GM23338 (cell line): Measurements from ENCODE around the gene WDR1. TPM values are rescaled to one million over a fixed set of nuclear protein-coding genes. Genes with fewer than 3 reads are reported as not detected.

Source experiments
- ATAC-seq: fragments of 200-7000 bp; cut with Tn5 transposase; 3 replicates; pipeline ENCODE4 v1.9.1; 2020
- DNase-seq: peaks from one replicate; pipeline ENCODE4 v3.0.0-alpha.2; 2015; ENCODE audit warnings: low spot score
- H2AFZ ChIP-seq: fragments of 200-600 bp; sonication (generic); 2 replicates; pipeline ENCODE4 v1.8.0; 2016; ENCODE audit warnings: antibody characterized with exemption, mild to moderate bottlenecking, moderate library complexity
- H3F3A ChIP-seq: fragments of 200-600 bp; sonication (generic); replicated peaks from 2 replicates; pipeline ENCODE4 v1.8.0; 2017; ENCODE audit warnings: antibody characterized with exemption, mixed run types, low read depth
- H3K27ac ChIP-seq: fragments of 200-600 bp; sonication (generic); 2 replicates; pipeline ENCODE4 v1.6.1; 2016; ENCODE audit warnings: low read depth
- H3K27me3 ChIP-seq: fragments of 200-600 bp; sonication (generic); 2 replicates; pipeline ENCODE4 v1.8.0; 2016; ENCODE audit warnings: mild to moderate bottlenecking, mixed run types, moderate library complexity; ENCODE audit not compliant: insufficient read depth
- H3K36me3 ChIP-seq: fragments of 200-600 bp; sonication (generic); 2 replicates; pipeline ENCODE4 v1.8.0; 2016; ENCODE audit warnings: mild to moderate bottlenecking; ENCODE audit not compliant: insufficient read depth
- H3K4me1 ChIP-seq: fragments of 200-600 bp; sonication (generic); 2 replicates; pipeline ENCODE4 v1.8.0; 2016; ENCODE audit warnings: mild to moderate bottlenecking, moderate library complexity; ENCODE audit not compliant: insufficient read depth
- H3K4me2 ChIP-seq: fragments of 200-600 bp; sonication (generic); 2 replicates; pipeline ENCODE4 v1.7.1; 2017; ENCODE audit warnings: mixed run types
- H3K4me3 ChIP-seq: fragments of 200-600 bp; sonication (generic); 2 replicates; pipeline ENCODE4 v1.6.1; 2016; ENCODE audit warnings: mixed run types
- H3K79me2 ChIP-seq: fragments of 200-600 bp; sonication (generic); replicated peaks from 2 replicates; pipeline ENCODE4 v1.8.0; 2017; ENCODE audit warnings: mild to moderate bottlenecking; ENCODE audit not compliant: insufficient read depth
- H3K9me2 ChIP-seq: fragments of 200-600 bp; sonication (generic); 2 replicates; pipeline ENCODE4 v1.8.0; 2017; ENCODE audit not compliant: insufficient read depth
- H4K20me1 ChIP-seq: fragments of 200-600 bp; sonication (generic); replicated peaks from 2 replicates; pipeline ENCODE4 v1.8.0; 2017; ENCODE audit warnings: mild to moderate bottlenecking; ENCODE audit not compliant: insufficient read depth
- H3K27ac Mint-ChIP-seq: 2 replicates; pipeline ENCODE4 v1.8.0; 2020; ENCODE audit warnings: inconsistent platforms, mild to moderate bottlenecking, moderate library complexity, mixed read lengths
- H3K27me3 Mint-ChIP-seq: 3 replicates; pipeline ENCODE4 v1.8.0; 2022; ENCODE audit warnings: low read depth, mild to moderate bottlenecking, moderate library complexity, mixed read lengths, inconsistent platforms; ENCODE audit not compliant: insufficient read depth, poor library complexity
- H3K36me3 Mint-ChIP-seq: 3 replicates; pipeline ENCODE4 v1.8.0; 2021; ENCODE audit warnings: low read depth, mild to moderate bottlenecking, inconsistent platforms, moderate library complexity, mixed read lengths
- H3K4me1 Mint-ChIP-seq: 3 replicates; pipeline ENCODE4 v1.8.0; 2020; ENCODE audit warnings: mild to moderate bottlenecking, inconsistent platforms, mixed read lengths
- H3K4me3 Mint-ChIP-seq: 3 replicates; pipeline ENCODE4 v1.8.0; 2021; ENCODE audit warnings: moderate library complexity, mild to moderate bottlenecking, inconsistent platforms, mixed read lengths
- H3K9me3 Mint-ChIP-seq: 3 replicates; pipeline ENCODE4 v1.8.0; 2020; ENCODE audit warnings: moderate library complexity, mild to moderate bottlenecking, inconsistent platforms, mixed read lengths
- EZH2 ChIP-seq: fragments of 200-600 bp; sonication (generic); IDR thresholded peaks from one replicate; pipeline ENCODE4 v1.8.0; 2017; ENCODE audit warnings: antibody characterized with exemption, mild to moderate bottlenecking, low read depth; ENCODE audit not compliant: unreplicated experiment
- EZH2phosphoT487 ChIP-seq: fragments of 200-600 bp; sonication (generic); IDR thresholded peaks from one replicate; pipeline ENCODE4 v1.8.1; 2018; ENCODE audit warnings: antibody characterized with exemption; ENCODE audit not compliant: unreplicated experiment
- JUNB ChIP-seq: IDR thresholded peaks from one replicate; pipeline ENCODE4 v1.6.1; 2016; ENCODE audit warnings: antibody characterized with exemption; ENCODE audit not compliant: unreplicated experiment
- ZNF114 ChIP-seq: fragments of 250-450 bp; sonication (Bioruptor Pico); IDR thresholded peaks from 2 replicates; pipeline ENCODE4 v1.5.0; 2020; ENCODE audit warnings: mild to moderate bottlenecking, moderate library complexity
- ZNF331 ChIP-seq: fragments of 250-450 bp; sonication (Bioruptor Pico); IDR thresholded peaks from 2 replicates; pipeline ENCODE4 v1.5.0; 2020; ENCODE audit warnings: low read depth, mild to moderate bottlenecking, moderate library complexity
- polyA plus RNA-seq: library from polyadenylated mRNA; unstranded; fragments of >200 nt; fragmentation: Nextera tagmentation; extraction: Ambion mirVana; gene quantifications from 2 replicates; pipeline ENCODE4 v1.2.1, GENCODE V29; 2016
- total RNA-seq: library from RNA; depleted of rRNA; stranded (reverse); fragments of >200 nt; shearing (Covaris generic); gene quantifications from 2 replicates; pipeline ENCODE4 v1.2.3, GENCODE V29; 2014
- TF ChIP-seq, protein P1 (sequence below): IDR thresholded peaks from one replicate; pipeline ENCODE4 v1.6.1; 2018; ENCODE audit warnings: antibody characterized with exemption; ENCODE audit not compliant: unreplicated experiment

WDR1 gene
- total and polyA plus RNA-seq, 2 experiments from 2014 or later, result 93.2 to 248 TPM

GRCh38 chr4:10082459-10083272 is 33.9 kb downstream of the WDR1 start (continued):
- TF ChIP-seq EZH2 (no peak), JUNB (no peak), ZNF331 (no peak), ZNF114 (CRISPR knock-in tag) (no peak)
- TF ChIP-seq, protein P1, sequence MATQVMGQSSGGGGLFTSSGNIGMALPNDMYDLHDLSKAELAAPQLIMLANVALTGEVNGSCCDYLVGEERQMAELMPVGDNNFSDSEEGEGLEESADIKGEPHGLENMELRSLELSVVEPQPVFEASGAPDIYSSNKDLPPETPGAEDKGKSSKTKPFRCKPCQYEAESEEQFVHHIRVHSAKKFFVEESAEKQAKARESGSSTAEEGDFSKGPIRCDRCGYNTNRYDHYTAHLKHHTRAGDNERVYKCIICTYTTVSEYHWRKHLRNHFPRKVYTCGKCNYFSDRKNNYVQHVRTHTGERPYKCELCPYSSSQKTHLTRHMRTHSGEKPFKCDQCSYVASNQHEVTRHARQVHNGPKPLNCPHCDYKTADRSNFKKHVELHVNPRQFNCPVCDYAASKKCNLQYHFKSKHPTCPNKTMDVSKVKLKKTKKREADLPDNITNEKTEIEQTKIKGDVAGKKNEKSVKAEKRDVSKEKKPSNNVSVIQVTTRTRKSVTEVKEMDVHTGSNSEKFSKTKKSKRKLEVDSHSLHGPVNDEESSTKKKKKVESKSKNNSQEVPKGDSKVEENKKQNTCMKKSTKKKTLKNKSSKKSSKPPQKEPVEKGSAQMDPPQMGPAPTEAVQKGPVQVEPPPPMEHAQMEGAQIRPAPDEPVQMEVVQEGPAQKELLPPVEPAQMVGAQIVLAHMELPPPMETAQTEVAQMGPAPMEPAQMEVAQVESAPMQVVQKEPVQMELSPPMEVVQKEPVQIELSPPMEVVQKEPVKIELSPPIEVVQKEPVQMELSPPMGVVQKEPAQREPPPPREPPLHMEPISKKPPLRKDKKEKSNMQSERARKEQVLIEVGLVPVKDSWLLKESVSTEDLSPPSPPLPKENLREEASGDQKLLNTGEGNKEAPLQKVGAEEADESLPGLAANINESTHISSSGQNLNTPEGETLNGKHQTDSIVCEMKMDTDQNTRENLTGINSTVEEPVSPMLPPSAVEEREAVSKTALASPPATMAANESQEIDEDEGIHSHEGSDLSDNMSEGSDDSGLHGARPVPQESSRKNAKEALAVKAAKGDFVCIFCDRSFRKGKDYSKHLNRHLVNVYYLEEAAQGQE, result no peak

DNA sequence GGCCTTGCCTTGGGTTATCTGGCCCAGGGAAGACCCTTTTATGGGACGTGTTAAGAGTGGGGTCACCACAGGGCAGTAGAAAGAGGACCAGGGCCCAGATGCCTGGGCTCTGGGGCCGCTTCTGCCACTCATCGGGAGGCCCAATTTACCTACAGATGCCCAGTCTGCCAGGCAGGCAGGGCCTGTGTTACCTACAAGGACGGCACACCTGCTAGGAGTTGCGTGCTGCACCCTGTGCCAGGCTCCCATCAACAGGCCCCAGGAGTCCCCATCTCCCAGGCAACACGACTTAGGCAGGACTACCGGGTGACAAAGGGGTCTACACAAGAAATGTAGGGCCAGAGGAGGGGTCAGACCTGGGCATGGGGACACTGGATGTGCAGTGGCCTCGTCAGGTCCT is 34.6 kb downstream of the WDR1 start:
- H3K4me2 ChIP-seq, result no peak overlapping the region
- Mint-ChIP-seq H3K27me3 (peaks cover 7% of the 10 kb centered on the region), H3K27ac (no peak overlapping the region), H3K4me1 (no peaks in the 10 kb centered on the region), H3K9me3 (no peaks in the 10 kb centered on the region), H3K4me3 (no peak overlapping the region), H3K36me3 (peaks cover 94% of the 10 kb centered on the region)
- no peaks in the 10 kb centered on the region for H3F3A ChIP-seq
- TF ChIP-seq EZH2phosphoT487, result no peak
- H3K79me2 ChIP-seq, result no peaks in the 10 kb centered on the region
- H3K4me3 ChIP-seq, result no peak overlapping the region
- H2AFZ ChIP-seq, result no peak overlapping the region
- peaks cover 32% of the 10 kb centered on the region for H3K36me3 ChIP-seq
- H4K20me1 ChIP-seq, result no peaks in the 10 kb centered on the region; the same call in 1 of the 2 replicates
- no peak for DNase-seq
- no peaks in the 10 kb centered on the region for H3K27me3 ChIP-seq
- no peak for ATAC-seq
- H3K27ac ChIP-seq, result no peak overlapping the region
- H3K4me1 ChIP-seq, result no peaks in the 10 kb centered on the region
- H3K9me2 ChIP-seq, result no peaks in the 10 kb centered on the region

DNA sequence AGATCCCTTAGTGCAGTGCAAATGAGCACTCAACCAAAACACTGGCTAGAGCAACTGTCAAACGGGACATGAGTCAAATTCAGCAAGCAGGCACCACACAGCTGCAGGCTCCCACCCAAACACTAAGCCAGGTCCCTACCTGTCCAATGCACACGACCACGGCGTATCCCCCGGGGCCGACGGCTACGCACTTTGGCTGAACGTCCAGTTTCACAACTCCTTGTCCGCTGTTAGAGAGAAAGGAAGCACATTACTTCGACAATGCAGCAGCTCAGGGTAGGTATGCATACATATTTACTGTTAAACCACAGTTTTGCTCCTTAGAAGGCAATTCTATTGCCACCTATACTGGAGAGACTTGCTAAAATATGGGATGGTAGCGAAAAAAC is 35.4 kb downstream of the WDR1 start:
- no peak for TF ChIP-seq EZH2
- TF ChIP-seq, protein P1, result no peak
- H3K36me3 ChIP-seq, result peaks cover 32% of the 10 kb centered on the region
- H3K4me1 Mint-ChIP-seq, result no peaks in the 10 kb centered on the region
- peaks cover 7% of the 10 kb centered on the region for H3K27me3 Mint-ChIP-seq
- ATAC-seq, result no peak
- no peaks in the 10 kb centered on the region for H3F3A ChIP-seq
- H3K27ac Mint-ChIP-seq, result no peak overlapping the region
- H2AFZ ChIP-seq, result no peak overlapping the region
- no peak overlapping the region for H3K4me3 ChIP-seq
- peaks cover 97% of the 10 kb centered on the region for H3K36me3 Mint-ChIP-seq
- H3K4me2 ChIP-seq, result no peak overlapping the region
- no peaks in the 10 kb centered on the region for H3K4me1 ChIP-seq
- DNase-seq, result no peak
- H3K4me3 Mint-ChIP-seq, result no peak overlapping the region
- H3K9me2 ChIP-seq, result no peaks in the 10 kb centered on the region
- no peaks in the 10 kb centered on the region for H3K27me3 ChIP-seq
- H3K9me3 Mint-ChIP-seq, result no peaks in the 10 kb centered on the region
- no peaks in the 10 kb centered on the region for H3K79me2 ChIP-seq
- H3K27ac ChIP-seq, result no peak overlapping the region
- H4K20me1 ChIP-seq, result no peaks in the 10 kb centered on the region; the same call in 1 of the 2 replicates
